DOHH2 (cell line): ENCODE measurements around the gene PSMD3.

Experiments used
- H3F3A ChIP-seq: fragments of 200-600 bp; sonication (generic), shearing (Covaris generic); 2 replicates; pipeline ENCODE4 v1.6.0; 2016; ENCODE audit warnings: antibody characterized with exemption, mild to moderate bottlenecking; ENCODE audit not compliant: control insufficient read depth, insufficient read depth
- H3K27ac ChIP-seq: fragments of 200-600 bp; sonication (generic); 2 replicates; pipeline ENCODE4 v1.5.1; 2014; ENCODE audit warnings: low read depth, mild to moderate bottlenecking, low read length, moderate library complexity
- H3K27me3 ChIP-seq: fragments of 200-600 bp; sonication (generic); 2 replicates; pipeline ENCODE4 v1.6.1; 2014; ENCODE audit warnings: mild to moderate bottlenecking, low read length, mixed read lengths; ENCODE audit not compliant: control insufficient read depth
- H3K36me3 ChIP-seq: fragments of 200-600 bp; sonication (generic); 2 replicates; pipeline ENCODE4 v1.6.1; 2014; ENCODE audit warnings: mild to moderate bottlenecking, low read length, moderate library complexity, mixed read lengths; ENCODE audit not compliant: control insufficient read depth
- H3K4me1 ChIP-seq: fragments of 200-600 bp; sonication (generic); 2 replicates; pipeline ENCODE4 v1.6.1; 2014; ENCODE audit warnings: mild to moderate bottlenecking, low read length, mixed read lengths; ENCODE audit not compliant: control insufficient read depth
- H3K4me2 ChIP-seq: fragments of 200-600 bp; sonication (generic); 2 replicates; pipeline ENCODE4 v1.6.0; 2014; ENCODE audit warnings: mild to moderate bottlenecking, low read length, moderate library complexity
- H3K4me3 ChIP-seq: fragments of 200-600 bp; sonication (generic); 2 replicates; pipeline ENCODE4 v1.5.1; 2014; ENCODE audit warnings: mild to moderate bottlenecking, low read length, mixed read lengths
- H3K79me2 ChIP-seq: fragments of 200-600 bp; sonication (generic); 2 replicates; pipeline ENCODE4 v1.6.1; 2014; ENCODE audit warnings: mild to moderate bottlenecking, low read length, mixed read lengths; ENCODE audit not compliant: control insufficient read depth
- H3K9me2 ChIP-seq: fragments of 200-600 bp; sonication (generic); replicated peaks from 2 replicates; pipeline ENCODE4 v1.6.1; 2014; ENCODE audit warnings: mild to moderate bottlenecking, low read length, mixed read lengths; ENCODE audit not compliant: control insufficient read depth
- H3K9me3 ChIP-seq: fragments of 200-600 bp; sonication (generic); 2 replicates; pipeline ENCODE4 v1.6.1; 2014; ENCODE audit warnings: antibody characterized with exemption, low read length, mixed read lengths; ENCODE audit not compliant: control insufficient read depth, insufficient read depth
- H4K20me1 ChIP-seq: fragments of 200-600 bp; sonication (generic); 2 replicates; pipeline ENCODE4 v1.6.0; 2014; ENCODE audit warnings: low read depth, mild to moderate bottlenecking, antibody characterized with exemption, low read length, moderate library complexity; ENCODE audit not compliant: control insufficient read depth, insufficient read depth
- CTCF ChIP-seq: fragments of 200-600 bp; sonication (generic); IDR thresholded peaks from one replicate; pipeline ENCODE4 v1.5.1; 2014; ENCODE audit warnings: antibody characterized with exemption, mild to moderate bottlenecking, low read depth, low read length; ENCODE audit not compliant: poor library complexity, severe bottlenecking
- EZH2phosphoT487 ChIP-seq: fragments of 200-600 bp; sonication (generic); IDR thresholded peaks from 2 replicates; pipeline ENCODE4 v1.6.1; 2017; ENCODE audit warnings: borderline replicate concordance, mild to moderate bottlenecking, antibody characterized with exemption, low read length, moderate library complexity, mixed read lengths

The PSMD3 gene

GRCh38 chr17:39979016-39979670 lies 1.5 kb upstream of the PSMD3 start:
- H3K4me2 ChIP-seq, result peak overlapping the region; percentile 84
- H3K27ac ChIP-seq, result no peak overlapping the region
- peaks cover 5% of the 10 kb centered on the region for H3K27me3 ChIP-seq
- no peaks in the 10 kb centered on the region for H3F3A ChIP-seq
- peaks cover 27% of the 10 kb centered on the region for H3K36me3 ChIP-seq
- H3K79me2 ChIP-seq, result peaks cover 33% of the 10 kb centered on the region
- H3K9me2 ChIP-seq, result no peaks in the 10 kb centered on the region
- peaks cover 23% of the 10 kb centered on the region for H3K4me1 ChIP-seq
- no peaks in the 10 kb centered on the region for H3K9me3 ChIP-seq
- TF ChIP-seq EZH2phosphoT487, result no peak
- no peak for TF ChIP-seq CTCF
- H4K20me1 ChIP-seq, result no peaks in the 10 kb centered on the region; the same call in 1 of the 2 replicates
- H3K4me3 ChIP-seq, result peak overlapping the region; percentile 83

GRCh38 chr17:39979893-39980350 lies 685 bp upstream of the PSMD3 start:
- peaks cover 23% of the 10 kb centered on the region for H3K4me1 ChIP-seq
- H4K20me1 ChIP-seq, result no peaks in the 10 kb centered on the region; the same call in 1 of the 2 replicates
- TF ChIP-seq CTCF (peak; percentile 27), EZH2phosphoT487 (no peak)
- H3K79me2 ChIP-seq, result peaks cover 39% of the 10 kb centered on the region
- peaks cover 35% of the 10 kb centered on the region for H3K36me3 ChIP-seq
- H3K4me2 ChIP-seq, result peak overlapping the region; percentile 84
- peak overlapping the region; percentile 37 for H3K27ac ChIP-seq
- H3F3A ChIP-seq, result no peaks in the 10 kb centered on the region
- H3K27me3 ChIP-seq, result peaks cover 5% of the 10 kb centered on the region
- H3K4me3 ChIP-seq, result peak overlapping the region; percentile 83
- H3K9me2 ChIP-seq, result no peaks in the 10 kb centered on the region
- no peaks in the 10 kb centered on the region for H3K9me3 ChIP-seq

GRCh38 chr17:39981207-39981741 lies 667 bp downstream of the PSMD3 start:
- no peaks in the 10 kb centered on the region for H3F3A ChIP-seq
- peaks cover 48% of the 10 kb centered on the region for H3K36me3 ChIP-seq
- peak overlapping the region; percentile 83 for H3K4me3 ChIP-seq
- H3K27me3 ChIP-seq, result no peaks in the 10 kb centered on the region
- H3K9me2 ChIP-seq, result no peaks in the 10 kb centered on the region
- peaks cover 39% of the 10 kb centered on the region for H3K79me2 ChIP-seq
- H3K4me1 ChIP-seq, result peaks cover 23% of the 10 kb centered on the region
- H3K27ac ChIP-seq, result peak overlapping the region; percentile 55
- H4K20me1 ChIP-seq, result no peaks in the 10 kb centered on the region; the same call in 1 of the 2 replicates
- no peak for TF ChIP-seq EZH2phosphoT487
- TF ChIP-seq CTCF, result peak; percentile 10
- H3K9me3 ChIP-seq, result no peaks in the 10 kb centered on the region
- H3K4me2 ChIP-seq, result peak overlapping the region; percentile 85
